ENCODE data around the gene PTPMT1.

Gene PTPMT1

GRCh38 chr11:47592251-47592650 lies 26.9 kb downstream of the PTPMT1 start:
- H3K27me3 ChIP-seq (replicated peaks; ENCODE audit: insufficient read depth, low read length), result no peaks in the 10 kb centered on the region
- H2AFZ ChIP-seq (ENCODE audit: low read length), result no peak overlapping the region
- H3K36me3 ChIP-seq (replicated peaks; ENCODE audit: insufficient read depth, low read length), result no peaks in the 10 kb centered on the region
- H3K27ac ChIP-seq (ENCODE audit: low read length), result no peak overlapping the region
- TF ChIP-seq CTCF (IDR thresholded peaks at IDR 0.05; ENCODE audit: low read length) (no peak), EZH2 (optimal IDR thresholded peaks at IDR 0.05; ENCODE audit: low read depth, low read length) (no peak), EZH2phosphoT487 (IDR thresholded peaks at IDR 0.05; ENCODE audit: low read length) (no peak)
- H3K9me3 ChIP-seq (replicated peaks; ENCODE audit: insufficient read depth, low read length), result no peaks in the 10 kb centered on the region
- H3F3A ChIP-seq (ENCODE audit: insufficient read depth, low read length), result no peaks in the 10 kb centered on the region
- H3K4me1 ChIP-seq (ENCODE audit: low read length), result no peaks in the 10 kb centered on the region
- H3K4me3 ChIP-seq (ENCODE audit: low read length), result no peak overlapping the region
- H4K20me1 ChIP-seq (ENCODE audit: insufficient read depth, low read length), result no peaks in the 10 kb centered on the region
- no peaks in the 10 kb centered on the region for H3K9me2 ChIP-seq (replicated peaks; ENCODE audit: insufficient read depth, low read length)
- no peak overlapping the region for H3K4me2 ChIP-seq (ENCODE audit: low read depth, low read length)
- no peaks in the 10 kb centered on the region for H3K79me2 ChIP-seq (ENCODE audit: low read length)
- no peak for DNase-seq
- no peak overlapping the region for H3K9ac ChIP-seq (ENCODE audit: low read length)

- no peaks in the 10 kb centered on the region for H3F3A ChIP-seq (ENCODE audit: insufficient read depth, low read length)
- TF ChIP-seq EZH2phosphoT487 (IDR thresholded peaks at IDR 0.05; ENCODE audit: low read length) (no peak), CTCF (IDR thresholded peaks at IDR 0.05; ENCODE audit: low read length) (no peak), EZH2 (optimal IDR thresholded peaks at IDR 0.05; ENCODE audit: low read depth, low read length) (no peak)
- no peaks in the 10 kb centered on the region for H4K20me1 ChIP-seq (ENCODE audit: insufficient read depth, low read length)
- H3K4me3 ChIP-seq (ENCODE audit: low read length), result no peak overlapping the region
- DNase-seq, result no peak
- no peaks in the 10 kb centered on the region for H3K9me3 ChIP-seq (replicated peaks; ENCODE audit: insufficient read depth, low read length)
- no peaks in the 10 kb centered on the region for H3K79me2 ChIP-seq (ENCODE audit: low read length)
- no peak overlapping the region for H3K4me2 ChIP-seq (ENCODE audit: low read depth, low read length)
- no peaks in the 10 kb centered on the region for H3K4me1 ChIP-seq (ENCODE audit: low read length)
- no peak overlapping the region for H3K27ac ChIP-seq (ENCODE audit: low read length)
- no peak overlapping the region for H2AFZ ChIP-seq (ENCODE audit: low read length)
- no peaks in the 10 kb centered on the region for H3K36me3 ChIP-seq (replicated peaks; ENCODE audit: insufficient read depth, low read length)
- no peak overlapping the region for H3K9ac ChIP-seq (ENCODE audit: low read length)
- no peaks in the 10 kb centered on the region for H3K27me3 ChIP-seq (replicated peaks; ENCODE audit: insufficient read depth, low read length)
- H3K9me2 ChIP-seq (replicated peaks; ENCODE audit: insufficient read depth, low read length), result no peaks in the 10 kb centered on the region
Observed at GRCh38 chr11:47592970-47593369, 27.6 kb downstream of the PTPMT1 start.

GRCh38 chr11:47593492-47593933 lies 28.1 kb downstream of the PTPMT1 start:
- H3K4me1 ChIP-seq (ENCODE audit: low read length), result no peaks in the 10 kb centered on the region
- H4K20me1 ChIP-seq (ENCODE audit: insufficient read depth, low read length), result no peaks in the 10 kb centered on the region
- H3K4me2 ChIP-seq (ENCODE audit: low read depth, low read length), result no peak overlapping the region
- no peak overlapping the region for H3K9ac ChIP-seq (ENCODE audit: low read length)
- no peaks in the 10 kb centered on the region for H3K27me3 ChIP-seq (replicated peaks; ENCODE audit: insufficient read depth, low read length)
- H3K4me3 ChIP-seq (ENCODE audit: low read length), result no peak overlapping the region
- H3K79me2 ChIP-seq (ENCODE audit: low read length), result no peaks in the 10 kb centered on the region
- TF ChIP-seq EZH2 (optimal IDR thresholded peaks at IDR 0.05; ENCODE audit: low read depth, low read length), result no peak
- no peak for TF ChIP-seq EZH2phosphoT487 (IDR thresholded peaks at IDR 0.05; ENCODE audit: low read length)
- no peak for TF ChIP-seq CTCF (IDR thresholded peaks at IDR 0.05; ENCODE audit: low read length)
- no peak for DNase-seq
- no peak overlapping the region for H3K27ac ChIP-seq (ENCODE audit: low read length)
- H3K9me2 ChIP-seq (replicated peaks; ENCODE audit: insufficient read depth, low read length), result no peaks in the 10 kb centered on the region
- H3K9me3 ChIP-seq (replicated peaks; ENCODE audit: insufficient read depth, low read length), result no peaks in the 10 kb centered on the region
- H2AFZ ChIP-seq (ENCODE audit: low read length), result no peak overlapping the region
- no peaks in the 10 kb centered on the region for H3K36me3 ChIP-seq (replicated peaks; ENCODE audit: insufficient read depth, low read length)
- no peaks in the 10 kb centered on the region for H3F3A ChIP-seq (ENCODE audit: insufficient read depth, low read length)
